H9 (cell line): ENCODE data around the gene SAG. TPM values are rescaled to one million over a fixed set of nuclear protein-coding genes. Genes with fewer than 3 reads are reported as not detected.

Experiments used
- DNase-seq: peaks from one replicate; pipeline ENCODE4 v3.0.0-alpha.2; 2017
- H2AFZ ChIP-seq: one replicate; pipeline ENCODE4 v1.6.1; 2013; ENCODE audit warnings: mild to moderate bottlenecking, low read length, control low read depth, moderate library complexity
- H2AK5ac ChIP-seq: 2 replicates; pipeline ENCODE4 v1.6.1; 2013; ENCODE audit warnings: low read length, control low read depth, mixed read lengths; ENCODE audit not compliant: insufficient read length
- H2BK120ac ChIP-seq: one replicate; pipeline ENCODE4 v1.6.1; 2013; ENCODE audit warnings: low read depth, mild to moderate bottlenecking, low read length, control low read depth, inconsistent platforms; ENCODE audit not compliant: poor library complexity, severe bottlenecking
- H2BK12ac ChIP-seq: 2 replicates; pipeline ENCODE4 v1.6.1; 2013; ENCODE audit warnings: low read length, control low read depth, mixed read lengths, low read depth; ENCODE audit not compliant: insufficient read length
- H2BK15ac ChIP-seq: 2 replicates; pipeline ENCODE4 v1.6.1; 2013; ENCODE audit warnings: low read depth, low read length, control low read depth
- H2BK20ac ChIP-seq: one replicate; pipeline ENCODE4 v1.6.1; 2013; ENCODE audit warnings: low read depth, mild to moderate bottlenecking, low read length, control low read depth, inconsistent platforms; ENCODE audit not compliant: poor library complexity, severe bottlenecking
- H2BK5ac ChIP-seq: 2 replicates; pipeline ENCODE4 v1.6.1; 2013; ENCODE audit warnings: low read length, control low read depth, mixed read lengths; ENCODE audit not compliant: insufficient read length
- H3K14ac ChIP-seq: 2 replicates; pipeline ENCODE4 v1.6.1; 2013; ENCODE audit warnings: low read length, control low read depth; ENCODE audit not compliant: insufficient read depth
- H3K18ac ChIP-seq: 2 replicates; pipeline ENCODE4 v1.6.1; 2013; ENCODE audit warnings: low read depth, mild to moderate bottlenecking, mixed read lengths, low read length, control low read depth; ENCODE audit not compliant: insufficient read length
- H3K23ac ChIP-seq: 2 replicates; pipeline ENCODE4 v1.6.1; 2013; ENCODE audit warnings: low read length, control low read depth, mixed read lengths, low read depth; ENCODE audit not compliant: insufficient read length
- H3K23me2 ChIP-seq: 2 replicates; pipeline ENCODE4 v1.6.1; 2013; ENCODE audit warnings: low read depth, mild to moderate bottlenecking, mixed read lengths, low read length, control low read depth; ENCODE audit not compliant: insufficient read length, poor library complexity, severe bottlenecking
- H3K27ac ChIP-seq: 2 replicates; pipeline ENCODE4 v1.5.1; 2013; ENCODE audit warnings: low read length, control low read depth, mixed read lengths, low read depth; ENCODE audit not compliant: insufficient read length
- H3K27me3 ChIP-seq: 2 replicates; pipeline ENCODE4 v1.6.1; 2013; ENCODE audit warnings: low read length, control low read depth, inconsistent platforms; ENCODE audit not compliant: insufficient read depth
- H3K4ac ChIP-seq: 2 replicates; pipeline ENCODE4 v1.6.1; 2013; ENCODE audit warnings: low read depth, mild to moderate bottlenecking, control low read depth, inconsistent platforms, low read length, moderate library complexity
- H3K4me1 ChIP-seq: 2 replicates; pipeline ENCODE4 v1.6.1; 2013; ENCODE audit warnings: low read length, control low read depth, inconsistent platforms; ENCODE audit not compliant: insufficient read depth
- H3K4me2 ChIP-seq: 2 replicates; pipeline ENCODE4 v1.6.1; 2013; ENCODE audit warnings: low read length, control low read depth, mixed read lengths; ENCODE audit not compliant: insufficient read length, insufficient read depth
- H3K56ac ChIP-seq: 2 replicates; pipeline ENCODE4 v1.6.1; 2013; ENCODE audit warnings: low read depth, mild to moderate bottlenecking, mixed read lengths, low read length, control low read depth; ENCODE audit not compliant: insufficient read length
- H3K79me1 ChIP-seq: 2 replicates; pipeline ENCODE4 v1.6.1; 2013; ENCODE audit warnings: low read depth, mild to moderate bottlenecking, moderate library complexity, low read length, control low read depth, inconsistent platforms; ENCODE audit not compliant: insufficient read depth, poor library complexity, severe bottlenecking
- H3K79me2 ChIP-seq: 2 replicates; pipeline ENCODE4 v1.6.1; 2013; ENCODE audit warnings: low read length, control low read depth, inconsistent platforms; ENCODE audit not compliant: insufficient read depth
- H3K9ac ChIP-seq: 2 replicates; pipeline ENCODE4 v1.6.1; 2013; ENCODE audit warnings: low read length, control low read depth, mixed read lengths; ENCODE audit not compliant: insufficient read length; ENCODE audit errors: extremely low read depth
- H3K9me3 ChIP-seq: one replicate; pipeline ENCODE4 v1.6.1; 2013; ENCODE audit warnings: low read depth, low read length, inconsistent platforms; ENCODE audit not compliant: control insufficient read depth
- H3T11ph ChIP-seq: one replicate; pipeline ENCODE4 v1.6.1; 2013; ENCODE audit warnings: mild to moderate bottlenecking, low read length, control low read depth, inconsistent platforms
- H4K20me1 ChIP-seq: one replicate; pipeline ENCODE4 v1.6.1; 2013; ENCODE audit not compliant: control insufficient read depth, insufficient read length, insufficient read depth
- H4K5ac ChIP-seq: 2 replicates; pipeline ENCODE4 v1.6.1; 2013; ENCODE audit warnings: low read depth, mild to moderate bottlenecking, mixed read lengths, low read length, control low read depth; ENCODE audit not compliant: insufficient read length
- H4K8ac ChIP-seq: replicated peaks from 2 replicates; pipeline ENCODE4 v1.6.1; 2013; ENCODE audit warnings: low read length, control low read depth, mixed read lengths, low read depth; ENCODE audit not compliant: insufficient read length
- H4K91ac ChIP-seq: 2 replicates; pipeline ENCODE4 v1.6.1; 2013; ENCODE audit warnings: low read depth, mild to moderate bottlenecking, moderate library complexity, mixed read lengths, low read length, control low read depth; ENCODE audit not compliant: insufficient read length
- H3K27ac Mint-ChIP-seq, 3 experiments: 2 replicates in 2 of 3; 3 replicates in 1 of 3; pipeline ENCODE4 v1.8.0; 2020 to 2021; ENCODE audit warnings: mixed read lengths in 3 of 3, mild to moderate bottlenecking in 1 of 3, moderate library complexity in 1 of 3
- H3K27me3 Mint-ChIP-seq: 2 replicates; pipeline ENCODE4 v1.8.0; 2021; ENCODE audit warnings: low read depth, mild to moderate bottlenecking, moderate library complexity, mixed read lengths
- H3K36me3 Mint-ChIP-seq, 3 experiments: 2 replicates in 2 of 3; 3 replicates in 1 of 3; pipeline ENCODE4 v1.8.0; 2020 to 2021; ENCODE audit warnings: low read depth in 3 of 3, mixed read lengths in 3 of 3; ENCODE audit not compliant: insufficient read depth in 1 of 3
- H3K4me1 Mint-ChIP-seq, 2 experiments: 2 replicates each; pipeline ENCODE4 v1.8.0; 2020; ENCODE audit warnings: mixed read lengths in 2 of 2
- H3K4me3 Mint-ChIP-seq, 2 experiments: 2 replicates in 1 of 2; 3 replicates in 1 of 2; pipeline ENCODE4 v1.8.0; 2020 to 2021; ENCODE audit warnings: mild to moderate bottlenecking in 2 of 2, mixed read lengths in 2 of 2, moderate library complexity in 1 of 2
- H3K9me3 Mint-ChIP-seq, 2 experiments: 2 replicates in 1 of 2; 3 replicates in 1 of 2; pipeline ENCODE4 v1.8.0; 2020; ENCODE audit warnings: mild to moderate bottlenecking in 2 of 2, mixed read lengths in 2 of 2, moderate library complexity in 1 of 2
- CTCF ChIP-seq: fragments of 200-600 bp; sonication (generic); conservative IDR thresholded peaks from 3 replicates; pipeline ENCODE4 v1.8.0; 2021; ENCODE audit warnings: antibody characterized with exemption, mild to moderate bottlenecking
- WGBS: extraction: QIAGEN DNeasy Blood & Tissue Kit; methylation state at CpG from one replicate; pipeline ENCODE4 v1.1.7; 2013; ENCODE audit warnings: missing lambda C conversion rate, low lambda C conversion rate, mixed read lengths; ENCODE audit not compliant: insufficient read length; ENCODE audit errors: extremely low coverage; 5-methylcytosine and 5-hydroxymethylcytosine counted together
- total RNA-seq: library from RNA; stranded (reverse); gene quantifications from 2 replicates; pipeline ENCODE4 v1.2.1, GENCODE V29; 2021

The SAG gene
- total RNA-seq, 1 experiment from 2014 or later, result not detected

GRCh38 chr2:233346930-233347329, 39.3 kb downstream of the SAG start:
- H3K9me3 Mint-ChIP-seq, result peaks cover under 1% of the 10 kb centered on the region in 2 experiments; a peak in 1 of 5 replicates
- H4K20me1 ChIP-seq, result no peaks in the 10 kb centered on the region
- no peak overlapping the region for H3K4ac ChIP-seq
- H3K79me1 ChIP-seq, result no peaks in the 10 kb centered on the region
- H4K8ac ChIP-seq, result no peak overlapping the region
- no peaks in the 10 kb centered on the region for H3K27me3 ChIP-seq
- no peak overlapping the region for H3K9ac ChIP-seq
- H3K4me3 Mint-ChIP-seq, result no peak overlapping the region
- H3K56ac ChIP-seq, result no peak overlapping the region
- H2BK120ac ChIP-seq, result no peak overlapping the region
- H3K14ac ChIP-seq, result no peak overlapping the region; the same call in 1 of the 2 replicates
- no peak overlapping the region for H3K4me2 ChIP-seq
- WGBS, result no CpG with 5 or more reads among the region's 9 CpGs
- H2BK15ac ChIP-seq, result no peak overlapping the region
- no peaks in the 10 kb centered on the region for H3K9me3 ChIP-seq
- H3K23ac ChIP-seq, result no peak overlapping the region
- no peak overlapping the region for H4K5ac ChIP-seq
- peaks cover 60% of the 10 kb centered on the region for H3K27me3 Mint-ChIP-seq
- H3K27ac Mint-ChIP-seq, result no peak overlapping the region
- no peak overlapping the region for H3K27ac ChIP-seq
- H3K79me2 ChIP-seq, result no peaks in the 10 kb centered on the region
- H2BK5ac ChIP-seq, result no peak overlapping the region
- no peak overlapping the region for H2BK12ac ChIP-seq
- H2BK20ac ChIP-seq, result no peak overlapping the region
- H3K4me1 Mint-ChIP-seq, result peaks cover 4 to 6% of the 10 kb centered on the region in 2 experiments; a peak in 1 of 4 replicates
- H2AFZ ChIP-seq, result no peak overlapping the region
- H4K91ac ChIP-seq, result no peak overlapping the region
- no peaks in the 10 kb centered on the region; a peak in 1 of 7 replicates for H3K36me3 Mint-ChIP-seq
- TF ChIP-seq CTCF, result no peak
- H3T11ph ChIP-seq, result no peak overlapping the region
- no peak overlapping the region for H3K18ac ChIP-seq
- no peaks in the 10 kb centered on the region for H3K4me1 ChIP-seq
- no peak for DNase-seq
- no peaks in the 10 kb centered on the region for H3K23me2 ChIP-seq
- no peak overlapping the region for H2AK5ac ChIP-seq
